Measurements from ENCODE around the gene PRRX1.

- TF ChIP-seq, protein P1, sequence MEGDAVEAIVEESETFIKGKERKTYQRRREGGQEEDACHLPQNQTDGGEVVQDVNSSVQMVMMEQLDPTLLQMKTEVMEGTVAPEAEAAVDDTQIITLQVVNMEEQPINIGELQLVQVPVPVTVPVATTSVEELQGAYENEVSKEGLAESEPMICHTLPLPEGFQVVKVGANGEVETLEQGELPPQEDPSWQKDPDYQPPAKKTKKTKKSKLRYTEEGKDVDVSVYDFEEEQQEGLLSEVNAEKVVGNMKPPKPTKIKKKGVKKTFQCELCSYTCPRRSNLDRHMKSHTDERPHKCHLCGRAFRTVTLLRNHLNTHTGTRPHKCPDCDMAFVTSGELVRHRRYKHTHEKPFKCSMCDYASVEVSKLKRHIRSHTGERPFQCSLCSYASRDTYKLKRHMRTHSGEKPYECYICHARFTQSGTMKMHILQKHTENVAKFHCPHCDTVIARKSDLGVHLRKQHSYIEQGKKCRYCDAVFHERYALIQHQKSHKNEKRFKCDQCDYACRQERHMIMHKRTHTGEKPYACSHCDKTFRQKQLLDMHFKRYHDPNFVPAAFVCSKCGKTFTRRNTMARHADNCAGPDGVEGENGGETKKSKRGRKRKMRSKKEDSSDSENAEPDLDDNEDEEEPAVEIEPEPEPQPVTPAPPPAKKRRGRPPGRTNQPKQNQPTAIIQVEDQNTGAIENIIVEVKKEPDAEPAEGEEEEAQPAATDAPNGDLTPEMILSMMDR (conservative IDR thresholded peaks at IDR 0.05), result no peak
- TF ChIP-seq ZFX (IDR thresholded peaks at IDR 0.05), result no peak
Observed at GRCh38 chr1:170707117-170707516, 43.2 kb downstream of the PRRX1 start.
